Stimulated activated naive CD8-positive, alpha-beta T cell treated with anti-CD3 and anti-CD28 coated beads, Interleukin-15, Interleukin-2, amounts not matched to agents 100 ng/mL and 50 ng/mL, for 24 hours (primary cell): Measurements from ENCODE around the gene MYBPC1.
A peak's percentile ranks its signal among the peaks of the same experiment; 100 is the strongest.

Source experiments
- H3K27ac Mint-ChIP-seq: one replicate; pipeline ENCODE4 v1.8.0; 2021; ENCODE audit warnings: mild to moderate bottlenecking, mixed read lengths
- H3K27me3 Mint-ChIP-seq: one replicate; pipeline ENCODE4 v1.8.0; 2021; ENCODE audit warnings: mixed read lengths
- H3K36me3 Mint-ChIP-seq: one replicate; pipeline ENCODE4 v1.8.0; 2021; ENCODE audit warnings: low read depth, mixed read lengths
- H3K4me1 Mint-ChIP-seq: one replicate; pipeline ENCODE4 v1.8.0; 2021; ENCODE audit warnings: low read depth, mixed read lengths
- H3K4me3 Mint-ChIP-seq: one replicate; pipeline ENCODE4 v1.8.0; 2021; ENCODE audit warnings: mild to moderate bottlenecking, mixed read lengths
- H3K9me3 Mint-ChIP-seq: one replicate; pipeline ENCODE4 v1.8.0; 2021; ENCODE audit warnings: mixed read lengths

Gene MYBPC1

GRCh38 chr12:101685092-101685491 is 90.3 kb downstream of the MYBPC1 start:
- Mint-ChIP-seq H3K9me3 (no peaks in the 10 kb centered on the region), H3K4me1 (no peaks in the 10 kb centered on the region), H3K4me3 (no peak overlapping the region), H3K27me3 (no peaks in the 10 kb centered on the region), H3K27ac (no peak overlapping the region), H3K36me3 (no peaks in the 10 kb centered on the region)

DNA sequence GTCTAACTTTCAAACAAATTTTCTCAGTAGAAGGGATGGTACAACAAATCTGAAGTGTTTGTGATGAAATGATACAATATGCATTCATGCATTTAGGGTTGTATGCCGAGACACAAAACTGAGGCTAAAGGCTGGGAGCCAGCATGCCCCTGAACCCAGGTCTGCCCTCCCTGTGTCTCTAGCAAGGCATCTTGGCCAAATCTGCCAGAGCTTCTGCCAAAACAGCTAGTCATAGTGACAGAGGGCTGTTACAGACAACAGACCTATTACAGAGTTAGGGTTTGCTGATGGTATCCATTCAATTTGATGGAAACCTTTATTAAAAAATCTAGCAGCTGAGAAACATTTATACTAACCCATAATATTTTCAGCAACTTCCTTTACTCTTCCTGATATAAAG is 91.4 kb downstream of the MYBPC1 start:
- Mint-ChIP-seq H3K4me3 (no peak overlapping the region), H3K27me3 (no peaks in the 10 kb centered on the region), H3K27ac (no peak overlapping the region), H3K4me1 (no peaks in the 10 kb centered on the region), H3K36me3 (no peaks in the 10 kb centered on the region), H3K9me3 (no peaks in the 10 kb centered on the region)

GRCh38 chr12:101690544-101691098 is 95.8 kb downstream of the MYBPC1 start:
- no peaks in the 10 kb centered on the region for H3K9me3 Mint-ChIP-seq
- no peak overlapping the region for H3K27ac Mint-ChIP-seq
- no peak overlapping the region for H3K4me3 Mint-ChIP-seq
- no peaks in the 10 kb centered on the region for H3K27me3 Mint-ChIP-seq
- H3K4me1 Mint-ChIP-seq = no peaks in the 10 kb centered on the region
- no peaks in the 10 kb centered on the region for H3K36me3 Mint-ChIP-seq

- Mint-ChIP-seq H3K36me3 (no peaks in the 10 kb centered on the region), H3K4me3 (no peak overlapping the region), H3K27ac (no peak overlapping the region), H3K4me1 (peaks cover 8% of the 10 kb centered on the region), H3K27me3 (no peaks in the 10 kb centered on the region), H3K9me3 (no peaks in the 10 kb centered on the region)
Observed at GRCh38 chr12:101691503-101692096, 96.8 kb downstream of the MYBPC1 start.

DNA sequence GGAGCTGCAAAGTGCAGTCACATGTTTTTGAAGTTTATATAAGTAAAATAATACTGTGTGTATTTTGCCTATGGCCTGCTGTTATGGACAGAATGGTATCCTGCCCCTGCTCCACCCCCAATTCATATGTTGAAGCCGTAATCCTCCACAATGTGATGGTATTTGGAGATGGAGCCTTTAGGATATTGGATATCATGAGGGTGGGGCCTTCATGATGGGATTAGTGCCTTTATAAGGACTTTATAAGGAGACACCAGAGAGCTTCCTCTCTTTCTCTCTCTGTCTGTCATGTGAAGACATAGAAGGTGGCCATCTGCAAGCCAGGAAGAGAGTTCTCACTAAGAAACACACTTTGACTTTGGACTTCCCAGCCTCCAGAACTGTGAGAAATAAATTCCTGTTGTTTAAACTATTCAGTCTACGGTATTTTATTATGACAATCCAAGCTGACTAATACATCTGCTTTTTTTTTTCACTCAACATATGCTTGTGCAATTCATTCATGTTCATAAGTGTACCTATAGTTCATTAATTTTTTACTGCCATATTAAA is 99.6 kb downstream of the MYBPC1 start:
- H3K9me3 Mint-ChIP-seq = no peaks in the 10 kb centered on the region

DNA sequence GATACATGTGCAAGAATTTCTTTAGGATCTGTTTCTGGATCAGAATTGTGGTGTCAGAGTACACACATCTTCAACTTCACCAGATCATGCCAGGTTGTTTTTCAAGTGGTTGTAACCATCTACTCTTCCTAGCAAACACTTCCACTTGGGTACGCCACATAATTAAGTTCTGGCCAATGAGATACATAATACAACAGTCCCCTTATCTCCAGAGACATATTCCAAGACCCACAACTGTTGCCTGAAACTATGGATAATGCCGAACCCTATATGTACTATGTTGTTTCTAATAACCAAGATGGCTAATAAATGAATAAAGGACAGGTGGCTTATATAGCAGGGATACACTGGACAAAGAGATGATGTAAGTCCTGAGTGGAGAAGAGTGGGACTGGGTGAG is 100.2 kb downstream of the MYBPC1 start:
- Mint-ChIP-seq H3K4me1 (peaks cover 29% of the 10 kb centered on the region), H3K4me3 (no peak overlapping the region), H3K36me3 (no peaks in the 10 kb centered on the region), H3K27me3 (no peaks in the 10 kb centered on the region), H3K27ac (no peak overlapping the region), H3K9me3 (no peaks in the 10 kb centered on the region)

More for the DNA sequence above, 99.6 kb downstream of the MYBPC1 start:
- peaks cover 23% of the 10 kb centered on the region for H3K4me1 Mint-ChIP-seq
- H3K27ac Mint-ChIP-seq = no peak overlapping the region
- no peak overlapping the region for H3K4me3 Mint-ChIP-seq
- no peaks in the 10 kb centered on the region for H3K27me3 Mint-ChIP-seq
- no peaks in the 10 kb centered on the region for H3K36me3 Mint-ChIP-seq

DNA sequence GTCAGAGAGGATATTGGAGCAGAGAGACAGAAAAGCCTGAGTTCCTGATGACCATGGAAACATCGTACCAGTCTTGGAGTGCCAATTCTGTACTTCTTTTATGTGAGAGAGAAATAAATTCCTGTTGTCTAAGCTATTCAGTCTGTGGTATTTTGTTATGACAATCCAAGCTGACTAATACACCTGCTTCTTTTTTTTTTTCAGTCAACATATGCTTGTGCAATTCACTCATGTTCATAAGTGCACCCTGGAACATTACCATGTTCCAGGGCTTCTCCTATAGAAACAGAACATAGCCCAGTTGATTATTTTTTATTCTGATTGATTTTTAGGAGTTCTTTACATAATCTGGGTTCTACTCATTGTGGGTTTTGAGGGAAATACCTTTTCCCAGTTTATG is 100.9 kb downstream of the MYBPC1 start:
- no peak overlapping the region for H3K27ac Mint-ChIP-seq
- H3K27me3 Mint-ChIP-seq = no peaks in the 10 kb centered on the region
- no peak overlapping the region for H3K4me3 Mint-ChIP-seq
- H3K9me3 Mint-ChIP-seq = no peaks in the 10 kb centered on the region
- H3K36me3 Mint-ChIP-seq = no peaks in the 10 kb centered on the region
- peaks cover 37% of the 10 kb centered on the region for H3K4me1 Mint-ChIP-seq

DNA sequence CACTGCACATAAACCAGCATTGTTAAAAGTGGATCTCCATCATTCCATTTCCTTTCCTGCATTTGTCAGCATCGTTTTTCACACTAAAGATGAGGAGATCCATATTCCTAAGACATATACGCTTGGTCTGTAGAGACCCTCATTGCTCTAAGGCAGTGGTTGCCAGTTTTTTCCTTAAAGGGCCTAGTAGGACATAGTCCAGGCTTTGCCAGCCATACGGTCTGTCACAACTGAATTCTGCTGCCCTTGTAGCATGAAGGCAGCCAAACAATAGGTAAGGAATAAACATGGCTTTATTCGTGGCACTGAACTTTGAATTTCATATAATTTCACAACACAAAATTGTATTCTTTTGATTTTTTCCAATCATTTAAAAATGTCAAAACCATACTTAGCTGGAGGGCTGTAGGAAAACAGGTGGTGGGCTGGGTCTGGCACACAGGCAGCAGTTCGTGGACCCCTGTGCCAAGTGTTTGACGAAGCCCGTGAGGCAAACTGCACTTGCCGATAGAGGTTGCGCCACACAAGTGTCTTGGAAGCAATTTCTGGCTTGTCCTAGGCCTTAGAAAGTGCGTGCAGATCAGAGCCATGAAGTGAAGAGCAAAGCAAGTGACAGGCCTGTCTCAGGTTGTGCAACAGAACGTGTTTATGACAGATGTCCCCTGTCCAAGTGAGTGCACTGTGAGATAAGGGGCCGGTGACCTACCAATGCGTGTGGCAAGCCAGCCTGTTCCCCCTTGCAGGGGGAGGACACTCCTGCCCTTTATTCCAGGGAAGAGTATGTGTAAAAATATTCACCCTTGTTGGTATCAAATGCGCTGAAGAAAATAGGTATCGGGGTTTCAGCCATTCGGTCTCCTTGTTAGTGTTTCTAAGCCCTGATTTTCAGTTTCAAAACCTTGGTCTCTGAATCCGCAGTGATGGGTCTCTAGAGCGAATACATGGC is 101.8 kb downstream of the MYBPC1 start:
- H3K9me3 Mint-ChIP-seq = no peaks in the 10 kb centered on the region
- peak overlapping the region; percentile 88 for H3K4me3 Mint-ChIP-seq
- no peaks in the 10 kb centered on the region for H3K27me3 Mint-ChIP-seq
- H3K36me3 Mint-ChIP-seq = no peaks in the 10 kb centered on the region
- peaks cover 39% of the 10 kb centered on the region for H3K4me1 Mint-ChIP-seq
- peak overlapping the region; percentile 84 for H3K27ac Mint-ChIP-seq

DNA sequence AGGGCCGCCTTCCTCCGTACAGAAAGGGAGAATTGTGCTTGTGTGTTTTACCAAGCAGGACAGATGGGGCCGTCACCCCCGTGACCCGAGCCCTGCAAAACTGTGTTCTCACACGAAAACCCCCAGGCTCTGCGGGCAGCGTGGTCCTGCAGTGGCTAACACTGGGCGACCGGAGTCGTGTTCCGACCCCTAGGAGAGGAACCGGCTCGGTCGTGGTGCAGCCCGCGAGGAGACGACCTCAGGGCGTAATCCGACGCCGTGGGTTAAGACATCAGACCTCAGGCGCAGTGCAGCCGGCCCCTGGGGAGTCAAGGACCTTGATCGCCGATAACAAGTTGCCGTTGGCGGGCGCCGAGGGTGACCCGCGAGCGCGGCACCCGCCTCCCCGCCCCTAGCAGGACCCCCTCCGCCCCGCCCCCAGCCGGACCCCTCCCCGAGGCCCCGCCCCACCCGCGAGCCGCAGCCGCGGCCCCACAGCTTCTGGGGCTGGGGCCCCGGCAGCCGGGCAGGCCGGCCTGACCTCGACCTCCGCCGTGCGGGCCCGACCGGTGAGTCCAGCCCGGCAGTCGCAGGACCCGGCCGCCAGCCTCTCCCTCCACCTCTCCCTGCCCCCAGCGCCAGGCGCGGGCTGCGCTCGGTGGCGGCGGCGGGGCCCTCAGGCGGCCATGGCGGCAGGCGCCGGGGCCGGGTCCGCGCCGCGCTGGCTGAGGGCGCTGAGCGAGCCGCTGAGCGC is 102.6 kb downstream of the MYBPC1 start, which contains the start of gene CHPT1:
TSS of gene CHPT1 (plus strand) at position 444 of the 733 bp plus-strand sequence. CDS start at position 666, 222 bp downstream.
- Mint-ChIP-seq H3K4me3 (peak within 1 kb of the TSS; percentile 88), H3K9me3 (no peaks in the 10 kb centered on the region), H3K27me3 (no peaks in the 10 kb centered on the region), H3K4me1 (peaks cover 39% of the 10 kb centered on the region), H3K36me3 (no peaks in the 10 kb centered on the region), H3K27ac (peak within 1 kb of the TSS; percentile 84)

GRCh38 chr12:101697930-101698799 is 103.4 kb downstream of the MYBPC1 start:
- Mint-ChIP-seq H3K9me3 (no peaks in the 10 kb centered on the region), H3K4me1 (peaks cover 39% of the 10 kb centered on the region), H3K36me3 (no peaks in the 10 kb centered on the region), H3K4me3 (peak overlapping the region; percentile 88), H3K27ac (peak overlapping the region; percentile 78), H3K27me3 (no peaks in the 10 kb centered on the region)

DNA sequence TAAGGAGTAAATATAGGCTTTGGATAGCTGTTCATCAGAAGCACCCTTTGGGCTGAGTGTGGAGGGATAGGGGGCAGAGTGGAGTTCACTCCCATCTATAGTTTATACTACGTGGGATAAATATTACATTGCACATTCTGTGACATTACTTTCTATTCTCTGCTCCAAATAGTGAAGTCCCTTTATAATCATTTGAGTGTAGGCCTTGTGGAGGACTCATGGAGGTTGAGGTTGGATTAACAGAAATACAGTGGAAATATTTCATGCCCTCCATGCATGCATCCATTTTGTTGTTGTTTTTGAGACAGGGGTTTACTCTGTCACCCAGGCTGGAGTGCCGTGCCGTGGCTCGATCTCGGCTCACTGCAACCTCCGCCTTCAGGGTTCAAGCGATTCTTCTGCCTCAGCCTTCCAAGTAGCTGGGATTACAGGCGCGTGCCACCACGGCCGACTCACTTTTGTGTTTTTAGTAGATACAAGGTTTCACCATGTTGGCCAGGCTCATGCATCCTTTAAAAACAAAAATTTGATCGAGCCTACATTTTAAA is 104.1 kb downstream of the MYBPC1 start:
- Mint-ChIP-seq H3K36me3 (no peaks in the 10 kb centered on the region), H3K27me3 (no peaks in the 10 kb centered on the region), H3K4me3 (peak overlapping the region; percentile 88), H3K9me3 (no peaks in the 10 kb centered on the region), H3K27ac (no peak overlapping the region), H3K4me1 (peaks cover 39% of the 10 kb centered on the region)

GRCh38 chr12:101700299-101700820 is 105.6 kb downstream of the MYBPC1 start:
- Mint-ChIP-seq H3K27me3 (no peaks in the 10 kb centered on the region), H3K36me3 (no peaks in the 10 kb centered on the region), H3K27ac (no peak overlapping the region), H3K9me3 (no peaks in the 10 kb centered on the region), H3K4me1 (peaks cover 39% of the 10 kb centered on the region), H3K4me3 (no peak overlapping the region)

GRCh38 chr12:101703487-101703886 is 108.7 kb downstream of the MYBPC1 start:
- Mint-ChIP-seq H3K4me1 (peaks cover 23% of the 10 kb centered on the region), H3K4me3 (no peak overlapping the region), H3K27me3 (no peaks in the 10 kb centered on the region), H3K9me3 (no peaks in the 10 kb centered on the region), H3K36me3 (no peaks in the 10 kb centered on the region), H3K27ac (no peak overlapping the region)
